Measurements from ENCODE around the gene TFF1.

Gene TFF1

DNA sequence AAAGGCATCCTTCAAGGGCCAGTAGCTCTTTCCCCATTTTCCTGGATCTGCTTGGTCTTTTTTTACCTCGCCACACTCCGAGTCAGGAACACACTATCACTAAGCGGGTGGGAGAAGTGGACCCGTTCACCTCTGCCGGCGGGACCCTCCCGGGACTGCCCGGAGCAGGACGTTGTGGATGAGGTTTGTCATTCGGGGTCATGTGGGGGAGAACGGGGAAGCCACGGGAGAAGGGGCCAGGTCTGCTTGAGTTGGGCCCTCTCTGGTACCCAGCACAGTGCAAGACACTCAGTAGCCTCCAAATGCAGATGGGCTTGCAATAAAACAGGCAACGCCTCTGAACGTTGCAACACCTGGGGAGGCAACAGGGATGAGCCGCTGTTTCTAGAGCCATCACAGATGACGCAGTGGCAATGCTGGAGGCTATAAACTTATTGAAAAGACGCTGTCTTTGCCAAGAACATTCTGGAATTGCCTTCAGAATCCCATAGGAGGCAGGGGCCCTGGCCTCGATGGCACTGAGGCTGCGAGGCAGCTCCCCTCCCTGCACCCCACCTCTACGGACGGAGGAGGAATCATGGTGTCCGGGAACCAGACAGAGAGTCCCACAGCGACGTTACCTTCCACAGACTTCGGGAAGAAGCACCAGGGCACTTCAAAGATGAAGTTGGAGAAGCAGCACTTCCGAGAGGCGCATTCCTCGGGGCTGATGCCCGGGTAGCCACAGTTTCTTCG is 19.3 kb downstream of the TFF1 start:
- H3K27ac ChIP-seq (ENCODE audit: insufficient read depth, low read length, poor library complexity, severe bottlenecking), result no peak overlapping the region
- H3K9me3 ChIP-seq (ENCODE audit: control insufficient read depth, low read length), result no peaks in the 10 kb centered on the region

DNA sequence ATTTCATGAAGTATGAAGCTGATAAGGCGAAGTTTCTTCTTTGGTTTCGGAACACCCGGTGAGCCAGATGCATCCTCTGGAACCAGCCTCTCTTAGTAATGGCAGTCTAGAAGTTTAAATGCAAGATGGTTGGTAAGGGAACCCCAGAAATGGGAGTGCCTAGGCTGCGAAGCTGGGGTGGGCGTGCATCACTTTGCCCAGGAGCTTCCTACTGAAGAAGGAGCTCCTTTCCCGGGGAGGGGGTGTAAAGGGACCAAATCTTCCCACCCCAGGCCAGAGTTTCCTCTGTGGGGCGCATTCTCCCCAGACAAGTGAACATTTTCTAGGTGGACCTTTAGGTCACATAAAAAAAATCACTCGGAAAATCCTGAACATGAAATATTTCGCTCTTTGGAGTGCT is 19.9 kb downstream of the TFF1 start:
- no peaks in the 10 kb centered on the region for H3K27me3 ChIP-seq (replicated peaks; ENCODE audit: control insufficient read depth, insufficient read depth, low read length, poor library complexity, severe bottlenecking)
- H3K27ac ChIP-seq (ENCODE audit: insufficient read depth, low read length, poor library complexity, severe bottlenecking), result no peak overlapping the region
- no peak for DNase-seq
- H3K4me3 ChIP-seq (ENCODE audit: insufficient read depth, low read depth, low read length, poor library complexity, severe bottlenecking), result no peak overlapping the region
- no peaks in the 10 kb centered on the region for H3K4me1 ChIP-seq (ENCODE audit: control insufficient read depth, insufficient read depth, low read length, poor library complexity, severe bottlenecking)
- no peaks in the 10 kb centered on the region for H3K36me3 ChIP-seq (ENCODE audit: control insufficient read depth, insufficient read depth, low read length)
- no peaks in the 10 kb centered on the region for H3K9me3 ChIP-seq (ENCODE audit: control insufficient read depth, low read length)

More for the DNA sequence above, 19.3 kb downstream of the TFF1 start:
- no peaks in the 10 kb centered on the region for H3K36me3 ChIP-seq (ENCODE audit: control insufficient read depth, insufficient read depth, low read length)
- H3K4me1 ChIP-seq (ENCODE audit: control insufficient read depth, insufficient read depth, low read length, poor library complexity, severe bottlenecking), result no peaks in the 10 kb centered on the region
- H3K27me3 ChIP-seq (replicated peaks; ENCODE audit: control insufficient read depth, insufficient read depth, low read length, poor library complexity, severe bottlenecking), result no peaks in the 10 kb centered on the region
- DNase-seq, result no peak
- no peak overlapping the region for H3K4me3 ChIP-seq (ENCODE audit: insufficient read depth, low read depth, low read length, poor library complexity, severe bottlenecking)

DNA sequence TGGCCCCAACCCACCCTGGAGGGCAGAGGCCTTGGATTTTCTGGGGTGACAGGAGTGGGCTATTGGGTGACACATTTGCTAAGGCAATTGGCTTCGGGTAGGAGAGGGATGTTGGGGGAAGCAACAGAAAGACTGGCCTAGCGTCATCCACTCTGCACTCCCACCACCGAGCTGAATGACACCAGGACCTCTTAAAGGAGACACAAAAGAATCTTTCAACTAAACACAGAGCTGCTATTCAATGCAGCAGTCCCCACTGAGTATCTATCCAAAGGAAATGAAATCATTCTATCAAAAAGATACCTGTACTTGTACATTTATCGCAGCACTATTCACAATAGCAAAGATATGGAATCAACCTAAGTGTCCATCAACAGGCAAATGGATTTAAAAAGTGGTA is 21.7 kb downstream of the TFF1 start:
- Histone ChIP-seq H3K36me3 (ENCODE audit: control insufficient read depth, insufficient read depth, low read length) (no peaks in the 10 kb centered on the region), H3K9me3 (ENCODE audit: control insufficient read depth, low read length) (no peaks in the 10 kb centered on the region), H3K4me1 (ENCODE audit: control insufficient read depth, insufficient read depth, low read length, poor library complexity, severe bottlenecking) (no peaks in the 10 kb centered on the region), H3K27ac (ENCODE audit: insufficient read depth, low read length, poor library complexity, severe bottlenecking) (no peak overlapping the region), H3K4me3 (ENCODE audit: insufficient read depth, low read depth, low read length, poor library complexity, severe bottlenecking) (no peak overlapping the region), H3K27me3 (replicated peaks; ENCODE audit: control insufficient read depth, insufficient read depth, low read length, poor library complexity, severe bottlenecking) (no peaks in the 10 kb centered on the region)
- DNase-seq, result no peak

DNA sequence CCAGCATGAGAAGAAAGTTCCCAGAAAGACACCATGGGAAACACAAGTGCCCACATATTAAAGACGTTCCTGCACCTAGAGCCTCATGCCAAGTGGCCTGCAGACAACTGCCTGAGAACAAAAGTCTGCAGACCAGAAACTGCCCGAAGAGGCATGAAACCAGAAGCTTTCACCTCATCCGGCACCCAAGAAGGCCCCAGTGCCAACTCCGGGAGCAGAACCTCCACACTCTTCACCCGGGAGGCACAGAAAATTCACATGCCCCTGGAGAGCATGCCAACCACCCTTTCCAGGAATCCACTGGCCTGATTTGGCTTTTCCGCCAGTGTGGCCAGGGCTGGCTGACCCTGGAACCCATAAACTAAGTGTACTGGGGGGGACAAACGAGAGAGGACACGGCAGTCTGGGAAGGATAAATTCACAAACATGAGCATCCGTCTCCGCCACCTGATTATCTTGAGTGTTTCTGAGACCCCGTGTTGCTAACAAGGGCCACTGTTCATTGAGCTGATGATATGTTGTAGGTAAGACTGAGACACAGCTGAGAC is 22.3 kb downstream of the TFF1 start:
- Histone ChIP-seq H3K4me1 (ENCODE audit: control insufficient read depth, insufficient read depth, low read length, poor library complexity, severe bottlenecking) (no peaks in the 10 kb centered on the region), H3K27ac (ENCODE audit: insufficient read depth, low read length, poor library complexity, severe bottlenecking) (no peak overlapping the region), H3K9me3 (ENCODE audit: control insufficient read depth, low read length) (no peaks in the 10 kb centered on the region), H3K4me3 (ENCODE audit: insufficient read depth, low read depth, low read length, poor library complexity, severe bottlenecking) (no peak overlapping the region), H3K27me3 (replicated peaks; ENCODE audit: control insufficient read depth, insufficient read depth, low read length, poor library complexity, severe bottlenecking) (no peaks in the 10 kb centered on the region), H3K36me3 (ENCODE audit: control insufficient read depth, insufficient read depth, low read length) (no peaks in the 10 kb centered on the region)
- DNase-seq, result no peak

GRCh38 chr21:42343556-42343955 is 22.8 kb downstream of the TFF1 start:
- DNase-seq, result no peak
- Histone ChIP-seq H3K27me3 (replicated peaks; ENCODE audit: control insufficient read depth, insufficient read depth, low read length, poor library complexity, severe bottlenecking) (no peaks in the 10 kb centered on the region), H3K36me3 (ENCODE audit: control insufficient read depth, insufficient read depth, low read length) (no peaks in the 10 kb centered on the region), H3K27ac (ENCODE audit: insufficient read depth, low read length, poor library complexity, severe bottlenecking) (no peak overlapping the region), H3K4me1 (ENCODE audit: control insufficient read depth, insufficient read depth, low read length, poor library complexity, severe bottlenecking) (no peaks in the 10 kb centered on the region), H3K4me3 (ENCODE audit: insufficient read depth, low read depth, low read length, poor library complexity, severe bottlenecking) (no peak overlapping the region), H3K9me3 (ENCODE audit: control insufficient read depth, low read length) (no peaks in the 10 kb centered on the region)

GRCh38 chr21:42343101-42343500 is 23.2 kb downstream of the TFF1 start:
- no peak for DNase-seq
- no peak overlapping the region for H3K4me3 ChIP-seq (ENCODE audit: insufficient read depth, low read depth, low read length, poor library complexity, severe bottlenecking)
- H3K9me3 ChIP-seq (ENCODE audit: control insufficient read depth, low read length), result no peaks in the 10 kb centered on the region
- no peaks in the 10 kb centered on the region for H3K27me3 ChIP-seq (replicated peaks; ENCODE audit: control insufficient read depth, insufficient read depth, low read length, poor library complexity, severe bottlenecking)
- peaks cover 3% of the 10 kb centered on the region for H3K4me1 ChIP-seq (ENCODE audit: control insufficient read depth, insufficient read depth, low read length, poor library complexity, severe bottlenecking)
- no peak overlapping the region for H3K27ac ChIP-seq (ENCODE audit: insufficient read depth, low read length, poor library complexity, severe bottlenecking)
- no peaks in the 10 kb centered on the region for H3K36me3 ChIP-seq (ENCODE audit: control insufficient read depth, insufficient read depth, low read length)

GRCh38 chr21:42341776-42342542 is 24.4 kb downstream of the TFF1 start:
- Histone ChIP-seq H3K9me3 (ENCODE audit: control insufficient read depth, low read length) (no peaks in the 10 kb centered on the region), H3K4me1 (ENCODE audit: control insufficient read depth, insufficient read depth, low read length, poor library complexity, severe bottlenecking) (peaks cover 6% of the 10 kb centered on the region), H3K27me3 (replicated peaks; ENCODE audit: control insufficient read depth, insufficient read depth, low read length, poor library complexity, severe bottlenecking) (no peaks in the 10 kb centered on the region), H3K27ac (ENCODE audit: insufficient read depth, low read length, poor library complexity, severe bottlenecking) (no peak overlapping the region), H3K36me3 (ENCODE audit: control insufficient read depth, insufficient read depth, low read length) (no peaks in the 10 kb centered on the region), H3K4me3 (ENCODE audit: insufficient read depth, low read depth, low read length, poor library complexity, severe bottlenecking) (no peak overlapping the region)
- DNase-seq, result no peak

- no peak for DNase-seq
- H3K36me3 ChIP-seq (ENCODE audit: control insufficient read depth, insufficient read depth, low read length), result no peaks in the 10 kb centered on the region
- H3K27ac ChIP-seq (ENCODE audit: insufficient read depth, low read length, poor library complexity, severe bottlenecking), result no peak overlapping the region
- H3K27me3 ChIP-seq (replicated peaks; ENCODE audit: control insufficient read depth, insufficient read depth, low read length, poor library complexity, severe bottlenecking), result no peaks in the 10 kb centered on the region
- H3K4me3 ChIP-seq (ENCODE audit: insufficient read depth, low read depth, low read length, poor library complexity, severe bottlenecking), result no peak overlapping the region
- H3K4me1 ChIP-seq (ENCODE audit: control insufficient read depth, insufficient read depth, low read length, poor library complexity, severe bottlenecking), result peaks cover 6% of the 10 kb centered on the region
- no peaks in the 10 kb centered on the region for H3K9me3 ChIP-seq (ENCODE audit: control insufficient read depth, low read length)
These were observed 25.9 kb downstream of the TFF1 start for GRCh38 chr21:42340187-42341050.

DNA sequence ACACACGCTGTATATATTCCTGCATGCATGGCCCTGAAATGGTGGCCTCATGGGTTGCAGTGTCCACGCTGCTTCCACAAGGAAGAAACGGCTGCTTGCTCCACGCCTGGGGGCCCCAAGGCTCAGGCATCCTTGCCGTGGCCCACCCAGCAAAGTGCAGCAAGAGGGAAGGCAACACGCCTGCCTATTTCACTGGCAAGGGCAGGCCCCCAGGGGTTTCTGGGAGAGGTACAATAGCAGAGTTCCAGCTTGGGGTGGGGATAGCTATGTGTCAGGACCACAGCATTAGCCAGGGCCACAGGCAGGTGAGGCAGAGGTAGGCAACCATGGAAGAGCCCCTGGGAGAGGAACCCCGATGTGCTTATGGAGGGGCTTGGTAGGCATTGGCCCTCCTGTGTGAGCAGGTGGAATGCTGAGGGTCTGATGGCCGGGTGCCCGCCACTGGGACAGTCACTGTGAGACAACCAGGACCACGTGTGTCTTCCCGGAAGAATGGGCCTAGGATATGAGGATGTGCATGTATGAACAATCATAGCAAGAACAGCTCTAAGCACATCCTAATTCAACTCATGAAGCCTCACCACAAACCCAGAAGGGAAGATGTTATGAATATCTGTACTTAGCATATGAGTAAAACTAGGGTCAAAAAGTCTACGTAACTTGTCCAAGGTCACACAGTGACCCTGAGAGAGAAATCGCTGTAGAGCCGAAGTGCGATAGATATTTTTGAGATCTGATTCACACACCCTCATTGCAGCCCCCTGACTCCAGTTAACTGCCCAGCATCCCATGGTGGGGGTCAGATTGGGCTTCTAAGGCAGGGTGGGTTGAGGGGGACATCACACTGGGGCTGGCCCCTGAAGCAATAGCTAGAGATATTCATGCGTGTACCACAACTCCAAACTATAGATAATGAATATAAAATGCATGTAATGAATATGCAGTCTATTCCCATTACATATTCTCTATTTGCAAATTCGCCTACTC is 27.3 kb downstream of the TFF1 start:
- Histone ChIP-seq H3K27me3 (replicated peaks; ENCODE audit: control insufficient read depth, insufficient read depth, low read length, poor library complexity, severe bottlenecking) (no peaks in the 10 kb centered on the region), H3K27ac (ENCODE audit: insufficient read depth, low read length, poor library complexity, severe bottlenecking) (no peak overlapping the region), H3K9me3 (ENCODE audit: control insufficient read depth, low read length) (no peaks in the 10 kb centered on the region), H3K4me3 (ENCODE audit: insufficient read depth, low read depth, low read length, poor library complexity, severe bottlenecking) (no peak overlapping the region), H3K36me3 (ENCODE audit: control insufficient read depth, insufficient read depth, low read length) (no peaks in the 10 kb centered on the region), H3K4me1 (ENCODE audit: control insufficient read depth, insufficient read depth, low read length, poor library complexity, severe bottlenecking) (peaks cover 6% of the 10 kb centered on the region)
- no peak for DNase-seq
